ENCODE results near the gene VSIG2. TPM values are rescaled to one million over a fixed set of nuclear protein-coding genes. Genes with fewer than 3 reads are reported as not detected.

Gene VSIG2
- 1 to 10 TPM; 1.1 to 6.3 TPM for total RNA-seq

DNA sequence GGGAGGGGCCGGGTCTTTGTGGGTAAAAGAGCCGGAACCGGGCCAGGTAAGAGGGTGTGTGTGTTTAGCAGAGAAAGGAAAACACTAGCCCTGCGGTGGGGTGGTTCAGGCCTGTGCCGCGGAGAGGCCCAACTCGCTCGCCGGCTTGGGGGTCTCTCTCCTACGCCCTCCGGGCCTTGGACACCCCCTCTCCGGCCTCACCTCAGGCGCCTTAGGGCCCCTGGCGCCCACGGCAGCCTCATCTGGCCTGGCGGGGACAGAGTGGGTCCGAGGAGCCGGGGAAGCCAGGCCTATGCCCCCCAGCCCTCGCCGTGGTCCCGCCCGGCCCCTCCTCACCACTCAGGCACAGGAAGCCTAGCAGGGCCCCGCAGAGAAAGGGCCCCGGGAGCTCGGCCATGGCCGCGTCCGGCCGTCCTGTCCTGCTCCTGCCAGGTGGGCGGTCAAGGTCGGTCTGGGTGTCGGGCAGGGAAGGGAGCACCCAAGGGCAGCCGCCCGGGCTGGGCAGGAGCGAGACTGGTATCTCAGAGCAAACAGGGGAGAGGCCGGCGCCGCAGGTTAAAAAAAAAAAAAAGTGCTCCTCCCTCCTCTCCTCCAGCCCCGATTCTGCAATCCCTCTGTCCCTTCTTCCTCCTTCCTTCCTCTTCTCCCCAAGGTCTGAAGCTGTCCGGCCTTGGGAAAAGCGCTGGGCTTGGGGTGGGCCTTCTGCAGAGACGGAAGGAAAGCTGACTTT is at the start of gene VSIG2:
TSS of gene VSIG2 (minus strand) at position 515 of the 730 bp plus-strand sequence. CDS start at position 397, 118 bp downstream.
- Histone ChIP-seq H3K36me3 (peaks cover 4% of the 10 kb centered on the region), H3K27ac (no peak within 1 kb of the TSS), H3K27me3 (peaks cover 0 to 14% of the 10 kb centered on the region in 2 donors), H3K4me1 (peaks cover 0 to 66% of the 10 kb centered on the region in 2 donors), H3K4me3 (peak within 1 kb of the TSS in 1 of 2 donors; percentile 22), H3K9me3 (no peaks in the 10 kb centered on the region)
- DNase-seq (ENCODE audit: low spot score): no peak
- TF ChIP-seq, protein P1, sequence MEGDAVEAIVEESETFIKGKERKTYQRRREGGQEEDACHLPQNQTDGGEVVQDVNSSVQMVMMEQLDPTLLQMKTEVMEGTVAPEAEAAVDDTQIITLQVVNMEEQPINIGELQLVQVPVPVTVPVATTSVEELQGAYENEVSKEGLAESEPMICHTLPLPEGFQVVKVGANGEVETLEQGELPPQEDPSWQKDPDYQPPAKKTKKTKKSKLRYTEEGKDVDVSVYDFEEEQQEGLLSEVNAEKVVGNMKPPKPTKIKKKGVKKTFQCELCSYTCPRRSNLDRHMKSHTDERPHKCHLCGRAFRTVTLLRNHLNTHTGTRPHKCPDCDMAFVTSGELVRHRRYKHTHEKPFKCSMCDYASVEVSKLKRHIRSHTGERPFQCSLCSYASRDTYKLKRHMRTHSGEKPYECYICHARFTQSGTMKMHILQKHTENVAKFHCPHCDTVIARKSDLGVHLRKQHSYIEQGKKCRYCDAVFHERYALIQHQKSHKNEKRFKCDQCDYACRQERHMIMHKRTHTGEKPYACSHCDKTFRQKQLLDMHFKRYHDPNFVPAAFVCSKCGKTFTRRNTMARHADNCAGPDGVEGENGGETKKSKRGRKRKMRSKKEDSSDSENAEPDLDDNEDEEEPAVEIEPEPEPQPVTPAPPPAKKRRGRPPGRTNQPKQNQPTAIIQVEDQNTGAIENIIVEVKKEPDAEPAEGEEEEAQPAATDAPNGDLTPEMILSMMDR (IDR thresholded peaks at IDR 0.05): no peak

- H3K36me3 ChIP-seq: no peaks in the 10 kb centered on the region
- TF ChIP-seq, protein P1 (IDR thresholded peaks at IDR 0.05): no peak
- no peaks in the 10 kb centered on the region for H3K9me3 ChIP-seq
- no peak for DNase-seq (ENCODE audit: low spot score)
- no peaks in the 10 kb centered on the region for H3K27me3 ChIP-seq
- peak overlapping the region; percentile 81 to 88 for H3K4me3 ChIP-seq
- peak overlapping the region; percentile 98 to 99 for H3K27ac ChIP-seq
- peaks cover 0 to 25% of the 10 kb centered on the region in 2 donors for H3K4me1 ChIP-seq
Measured at GRCh38 chr11:124801014-124801413, 49.0 kb upstream of the VSIG2 start.

DNA sequence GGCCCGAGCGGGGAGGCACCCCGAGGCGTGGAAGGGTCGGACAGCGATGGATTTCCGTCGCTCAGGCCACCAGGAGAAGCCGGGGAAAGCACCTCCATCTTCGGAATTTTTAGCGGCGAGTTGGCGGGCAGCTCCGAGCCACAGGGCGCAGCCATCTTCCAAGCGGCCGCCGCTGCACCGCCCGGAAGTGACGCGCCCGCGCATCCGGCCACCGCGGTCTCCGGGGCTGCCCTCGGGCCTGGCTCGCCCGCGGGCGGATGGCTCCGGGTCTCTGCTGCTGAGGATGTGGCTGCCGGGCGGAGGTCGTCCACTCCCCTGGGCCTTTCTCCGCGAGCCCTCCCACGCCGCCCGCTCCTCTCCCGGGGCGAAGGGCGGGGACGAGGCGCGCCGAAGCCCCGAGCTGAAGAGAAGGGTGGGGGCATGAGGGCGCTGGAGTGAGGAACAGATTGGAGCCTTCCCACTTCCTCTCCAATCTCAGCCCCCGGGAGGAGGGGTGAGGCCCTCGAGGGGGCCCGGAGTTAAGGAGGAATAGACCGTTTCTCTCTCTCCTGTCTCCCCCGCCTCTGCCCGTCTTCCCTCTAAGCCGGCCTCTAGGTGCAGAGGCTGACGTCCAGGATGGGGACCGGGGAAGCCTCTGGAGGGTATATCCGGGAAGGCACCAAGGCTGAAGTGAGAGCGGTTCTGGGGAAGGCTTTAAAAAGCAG is 48.3 kb upstream of the VSIG2 start, which contains the start of gene MSANTD2:
TSS of gene MSANTD2 (minus strand) at position 181 of the 704 bp plus-strand sequence. CDS start at position 155, 26 bp downstream.
- peak within 1 kb of the TSS; percentile 98 to 99 for H3K27ac ChIP-seq
- H3K4me3 ChIP-seq: peak within 1 kb of the TSS; percentile 81 to 88
- peak; percentile 79 for DNase-seq (ENCODE audit: low spot score)
- peaks cover 0 to 25% of the 10 kb centered on the region in 2 donors for H3K4me1 ChIP-seq
- H3K36me3 ChIP-seq: no peaks in the 10 kb centered on the region
- H3K27me3 ChIP-seq: no peaks in the 10 kb centered on the region
- H3K9me3 ChIP-seq: no peaks in the 10 kb centered on the region
- TF ChIP-seq, protein P1 (IDR thresholded peaks at IDR 0.05): peak in 1 of 2 donors; percentile 11

GRCh38 chr11:124799348-124800225 is 47.5 kb upstream of the VSIG2 start:
- Histone ChIP-seq H3K27ac (peak overlapping the region; percentile 98 to 99), H3K36me3 (no peaks in the 10 kb centered on the region), H3K27me3 (no peaks in the 10 kb centered on the region), H3K4me3 (peak overlapping the region; percentile 81 to 88), H3K4me1 (peaks cover 0 to 21% of the 10 kb centered on the region in 2 donors), H3K9me3 (no peaks in the 10 kb centered on the region)
- TF ChIP-seq, protein P1 (IDR thresholded peaks at IDR 0.05): no peak
- DNase-seq (ENCODE audit: low spot score): no peak

- H3K36me3 ChIP-seq: no peaks in the 10 kb centered on the region
- no peaks in the 10 kb centered on the region for H3K9me3 ChIP-seq
- no peaks in the 10 kb centered on the region for H3K27me3 ChIP-seq
- H3K27ac ChIP-seq: peak overlapping the region; percentile 98 to 99
- TF ChIP-seq, protein P1 (IDR thresholded peaks at IDR 0.05): no peak
- peak overlapping the region; percentile 81 to 88 for H3K4me3 ChIP-seq
- H3K4me1 ChIP-seq: peaks cover 0 to 25% of the 10 kb centered on the region in 2 donors
- no peak for DNase-seq (ENCODE audit: low spot score)
Measured at GRCh38 chr11:124798991-124799347, 46.9 kb upstream of the VSIG2 start.

Data from right atrium auricular region (tissue), 2 donors.